Lower leg skin (tissue), 4 donors: Measurements from ENCODE around the gene MRAS. TPM values are rescaled to one million over a fixed set of nuclear protein-coding genes. Genes with fewer than 3 reads are reported as not detected.

Experiments used
- DNase-seq, 2 donors: peaks; one replicate each; pipeline ENCODE4 v3.0.0-alpha.2; 2019; ENCODE audit warnings: low spot score in 2 of 2
- H3K4me3 ChIP-seq: fragments of 200-600 bp; sonication (generic); 2 replicates; pipeline ENCODE4 v1.5.1; 2017; ENCODE audit warnings: mild to moderate bottlenecking, low read depth; ENCODE audit not compliant: poor library complexity, severe bottlenecking
- CTCF ChIP-seq, 3 donors: fragments of 450-650 bp; IDR thresholded peaks; one replicate each; pipeline ENCODE4 v1.5.1; 2016; ENCODE audit warnings: antibody characterized with exemption in 3 of 3, mild to moderate bottlenecking in 3 of 3, moderate library complexity in 2 of 3
- POLR2A ChIP-seq, 2 donors: fragments of 450-650 bp; IDR thresholded peaks; one replicate each; pipeline ENCODE4 v1.6.1; 2016 to 2017; ENCODE audit warnings: antibody characterized with exemption in 2 of 2, mild to moderate bottlenecking in 1 of 2, moderate library complexity in 1 of 2
- WGBS, 2 donors: methylation state at CpG; one replicate each; pipeline ENCODE4 v1.1.5; 2018; 5-methylcytosine and 5-hydroxymethylcytosine counted together
- intact Hi-C: fragments of 100-400 bp; cut with DNase I; formaldehyde crosslinking; loops from one replicate; pipeline ENCODE4 v1.15.0; 2023; ENCODE audit warnings: low total_unique reads
- total RNA-seq, 4 donors: library from RNA; depleted of rRNA; stranded (reverse); fragments of >200 nt; gene quantifications; one replicate each; pipeline ENCODE4 v1.1.0, GENCODE V29; 2016

MRAS gene
- total RNA-seq, 4 donors from 2014 or later = 6.3 to 22.2 (median 10.3) TPM

DNA sequence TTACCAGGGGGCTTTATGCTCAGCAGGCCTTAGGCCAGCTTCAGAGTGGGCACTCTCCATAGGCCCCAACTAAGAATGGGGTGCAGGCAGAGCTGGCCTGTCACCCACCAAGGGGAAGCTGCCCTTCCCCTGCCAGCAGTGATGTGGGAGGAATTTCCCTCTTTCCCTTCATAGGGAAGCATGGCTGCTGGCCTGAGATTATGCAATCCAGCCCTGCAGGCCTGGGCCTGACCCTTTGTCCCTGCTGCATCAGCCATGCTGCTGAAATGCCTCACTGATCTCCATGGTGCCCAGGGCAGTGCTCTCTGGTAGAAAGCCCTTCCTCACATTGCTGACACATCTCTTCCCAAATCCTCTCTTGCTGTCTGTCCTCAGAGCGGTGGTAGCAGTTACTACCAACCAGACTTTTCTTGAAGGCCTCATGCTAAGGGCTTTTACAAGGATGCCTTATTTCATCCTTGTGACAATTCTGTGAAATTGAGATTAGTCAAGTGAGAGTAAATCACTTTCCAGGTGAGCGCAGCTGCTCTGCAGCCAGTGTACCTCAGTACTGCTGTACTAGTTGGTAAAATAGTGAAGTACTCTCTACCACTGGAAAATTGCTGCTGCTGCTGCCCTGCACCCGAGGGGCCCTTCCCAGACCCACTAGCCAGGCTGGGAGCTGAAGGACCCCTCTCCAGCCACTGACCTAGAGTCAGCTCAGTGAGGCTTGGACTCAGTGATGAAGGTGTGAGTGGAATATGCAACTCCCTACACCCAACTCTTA, 33.8 kb downstream of the MRAS start:
- TF ChIP-seq CTCF (IDR thresholded peaks at IDR 0.05) (no peak), POLR2A (IDR thresholded peaks at IDR 0.05) (no peak)
- 90 to 96% methylated on average over 3 of the region's 3 CpGs for WGBS, 2 donors
- intact Hi-C loops = no loop called here
- peak; percentile 61 to 92 for DNase-seq
- no peak overlapping the region for H3K4me3 ChIP-seq

DNA sequence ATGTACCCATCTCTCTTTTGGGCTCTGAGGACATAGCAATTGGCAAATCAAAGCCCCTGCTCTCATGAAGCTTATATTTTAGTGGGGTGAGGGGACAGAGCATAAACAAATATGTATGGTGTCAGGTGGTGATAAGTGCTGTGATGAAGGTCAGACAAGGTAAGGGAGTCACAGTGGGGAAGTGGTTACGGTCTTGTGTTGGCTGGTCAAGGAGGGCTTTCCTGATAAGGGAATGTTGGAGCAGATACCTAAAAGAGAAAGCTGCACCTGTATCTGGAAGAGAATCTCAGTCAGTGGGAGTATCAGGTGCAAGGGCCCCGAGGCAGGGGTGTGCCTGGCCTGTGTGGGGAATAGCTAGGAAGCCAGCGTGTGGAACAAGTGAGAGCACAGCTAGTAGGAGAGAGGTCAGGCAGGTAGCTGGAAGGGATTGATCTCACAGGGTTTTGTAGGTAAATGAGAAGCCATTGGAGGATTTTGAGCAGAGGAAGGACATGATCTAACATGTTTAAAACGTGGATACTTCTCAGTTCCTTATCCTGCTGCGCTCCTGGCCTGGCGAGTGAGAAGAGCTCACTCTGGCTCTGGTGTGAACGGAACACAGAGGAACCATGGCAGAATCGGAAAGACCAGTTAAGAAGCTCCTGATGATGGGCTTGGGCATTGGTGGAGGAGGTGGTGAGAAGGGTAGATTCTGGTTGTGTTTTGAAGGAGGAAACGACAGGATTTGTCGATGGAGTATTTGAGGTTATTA, 35.5 kb downstream of the MRAS start:
- intact Hi-C loops = no loop called here
- DNase-seq = no peak

GRCh38 chr3:138384531-138384930, 36.2 kb downstream of the MRAS start:
- intact Hi-C loops = no loop called here
- TF ChIP-seq POLR2A (IDR thresholded peaks at IDR 0.05) (no peak), CTCF (IDR thresholded peaks at IDR 0.05) (no peak)
- no peak overlapping the region for H3K4me3 ChIP-seq
- DNase-seq = no peak
- WGBS, 2 donors = 83 to 86% methylated on average over 3 of the region's 3 CpGs

More for the DNA sequence above, 35.5 kb downstream of the MRAS start:
- no peak overlapping the region for H3K4me3 ChIP-seq
- WGBS, 2 donors = 84 to 86% methylated on average over 10 of the region's 10 CpGs
- TF ChIP-seq POLR2A (IDR thresholded peaks at IDR 0.05) = no peak
- TF ChIP-seq CTCF (IDR thresholded peaks at IDR 0.05) = no peak

DNA sequence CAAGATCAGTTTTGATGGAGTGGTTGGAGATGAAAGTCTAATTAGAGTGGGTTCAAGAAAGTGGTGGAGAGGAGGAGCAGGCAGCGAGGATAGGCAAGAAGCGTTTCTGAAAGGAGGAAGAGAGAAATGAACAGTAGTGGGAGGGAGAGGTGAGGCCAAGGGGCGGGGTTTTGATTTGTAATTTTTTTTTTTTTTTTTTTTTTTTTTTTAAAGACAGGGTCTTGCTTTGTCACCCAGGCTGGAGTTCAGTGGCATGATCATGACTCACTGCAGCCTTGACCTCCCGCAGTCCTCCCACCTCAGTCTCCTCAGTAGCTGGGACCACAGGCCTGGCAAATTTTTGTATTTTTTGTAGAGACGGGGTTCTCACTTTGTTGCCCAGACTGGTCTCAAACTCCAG, 36.6 kb downstream of the MRAS start:
- H3K4me3 ChIP-seq = no peak overlapping the region
- no peak for TF ChIP-seq POLR2A (IDR thresholded peaks at IDR 0.05)
- TF ChIP-seq CTCF (IDR thresholded peaks at IDR 0.05) = no peak
- intact Hi-C loops = no loop called here
- 91 to 94% methylated on average over 5 of the region's 5 CpGs for WGBS, 2 donors
- no peak for DNase-seq

- TF ChIP-seq CTCF (IDR thresholded peaks at IDR 0.05) = no peak
- no peak for TF ChIP-seq POLR2A (IDR thresholded peaks at IDR 0.05)
- intact Hi-C loops = no loop called here
- no peak overlapping the region for H3K4me3 ChIP-seq
- no peak for DNase-seq
- 80 to 89% methylated on average over 6 of the region's 6 CpGs for WGBS, 2 donors
Measured at GRCh38 chr3:138389144-138389601, 40.8 kb downstream of the MRAS start.
